HEK293 (cell line): ENCODE measurements around the gene ADH1C.

Experiments used
- MZF1 ChIP-seq: fragments of 450-650 bp; formaldehyde crosslinking; IDR thresholded peaks from 2 replicates; pipeline ENCODE4 v1.5.1; 2017; ENCODE audit warnings: missing biosample characterization, missing genetic modification characterization, borderline replicate concordance
- ZNF354C ChIP-seq: fragments of 450-650 bp; formaldehyde crosslinking; IDR thresholded peaks from 2 replicates; pipeline ENCODE4 v1.5.1; 2016; ENCODE audit warnings: missing biosample characterization, missing genetic modification characterization, low read depth, borderline replicate concordance
- TF ChIP-seq, protein P1 (sequence below): fragments of 450-650 bp; formaldehyde crosslinking; IDR thresholded peaks from 2 replicates; pipeline ENCODE4 v1.5.1; 2016; ENCODE audit warnings: missing biosample characterization, missing genetic modification characterization

DNA sequence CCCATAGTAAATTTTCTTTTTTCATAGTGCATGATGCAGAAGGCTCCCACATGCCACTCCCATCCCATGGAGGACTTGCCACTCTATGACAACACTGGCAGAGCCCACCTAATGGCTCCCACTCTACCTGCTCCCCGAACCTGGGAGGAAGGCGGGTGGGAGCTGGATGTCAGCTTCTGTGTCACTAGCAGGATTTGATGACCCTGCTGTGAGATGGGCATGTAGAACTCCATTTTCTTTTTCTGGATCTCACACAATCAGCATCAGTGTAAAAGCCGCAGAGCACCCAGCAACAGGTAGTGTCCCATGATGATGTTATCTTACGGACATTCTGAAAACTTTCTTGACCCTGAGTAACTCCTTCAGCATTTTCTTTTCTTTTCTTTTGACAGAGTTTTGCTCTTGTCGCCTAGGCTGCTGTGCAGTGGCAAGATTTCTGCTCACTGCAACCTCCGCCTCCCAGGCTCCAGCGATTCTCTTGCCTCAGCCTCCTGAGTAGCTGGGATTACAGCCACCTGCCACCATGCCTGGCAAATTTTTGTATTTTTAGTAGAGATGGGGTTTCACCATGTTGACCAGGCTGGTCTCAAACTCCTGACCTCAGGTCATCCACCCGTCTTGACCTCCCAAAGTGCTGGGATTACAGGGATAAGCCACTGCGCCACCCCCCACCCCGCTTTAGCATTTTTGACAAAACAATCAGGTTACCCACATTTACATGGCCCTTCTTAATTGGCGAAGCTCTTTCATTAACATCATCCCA, 46.7 kb downstream of the ADH1C start:
- TF ChIP-seq, protein P1, sequence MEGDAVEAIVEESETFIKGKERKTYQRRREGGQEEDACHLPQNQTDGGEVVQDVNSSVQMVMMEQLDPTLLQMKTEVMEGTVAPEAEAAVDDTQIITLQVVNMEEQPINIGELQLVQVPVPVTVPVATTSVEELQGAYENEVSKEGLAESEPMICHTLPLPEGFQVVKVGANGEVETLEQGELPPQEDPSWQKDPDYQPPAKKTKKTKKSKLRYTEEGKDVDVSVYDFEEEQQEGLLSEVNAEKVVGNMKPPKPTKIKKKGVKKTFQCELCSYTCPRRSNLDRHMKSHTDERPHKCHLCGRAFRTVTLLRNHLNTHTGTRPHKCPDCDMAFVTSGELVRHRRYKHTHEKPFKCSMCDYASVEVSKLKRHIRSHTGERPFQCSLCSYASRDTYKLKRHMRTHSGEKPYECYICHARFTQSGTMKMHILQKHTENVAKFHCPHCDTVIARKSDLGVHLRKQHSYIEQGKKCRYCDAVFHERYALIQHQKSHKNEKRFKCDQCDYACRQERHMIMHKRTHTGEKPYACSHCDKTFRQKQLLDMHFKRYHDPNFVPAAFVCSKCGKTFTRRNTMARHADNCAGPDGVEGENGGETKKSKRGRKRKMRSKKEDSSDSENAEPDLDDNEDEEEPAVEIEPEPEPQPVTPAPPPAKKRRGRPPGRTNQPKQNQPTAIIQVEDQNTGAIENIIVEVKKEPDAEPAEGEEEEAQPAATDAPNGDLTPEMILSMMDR (tag by site-specific recombination) = no peak
- TF ChIP-seq MZF1 (tag by site-specific recombination) (no peak), ZNF354C (tag by site-specific recombination) (no peak)
